GM18873 (cell line): Measurements from ENCODE around the gene ESPN.
"Not testable (repeated sequence)": the region's sequence is repeated elsewhere in the genome, so short reads cannot be mapped to it uniquely, and the experiment has no call there.

Experiments
- ATAC-seq: cut with Tn5 transposase; IDR thresholded peaks from one replicate; pipeline ENCODE4 v1.9.1; 2021; ENCODE audit warnings: mild to moderate bottlenecking, moderate library complexity, moderate number of reproducible peaks; ENCODE audit not compliant: unreplicated experiment, low FRiP score

The ESPN gene, protein sequence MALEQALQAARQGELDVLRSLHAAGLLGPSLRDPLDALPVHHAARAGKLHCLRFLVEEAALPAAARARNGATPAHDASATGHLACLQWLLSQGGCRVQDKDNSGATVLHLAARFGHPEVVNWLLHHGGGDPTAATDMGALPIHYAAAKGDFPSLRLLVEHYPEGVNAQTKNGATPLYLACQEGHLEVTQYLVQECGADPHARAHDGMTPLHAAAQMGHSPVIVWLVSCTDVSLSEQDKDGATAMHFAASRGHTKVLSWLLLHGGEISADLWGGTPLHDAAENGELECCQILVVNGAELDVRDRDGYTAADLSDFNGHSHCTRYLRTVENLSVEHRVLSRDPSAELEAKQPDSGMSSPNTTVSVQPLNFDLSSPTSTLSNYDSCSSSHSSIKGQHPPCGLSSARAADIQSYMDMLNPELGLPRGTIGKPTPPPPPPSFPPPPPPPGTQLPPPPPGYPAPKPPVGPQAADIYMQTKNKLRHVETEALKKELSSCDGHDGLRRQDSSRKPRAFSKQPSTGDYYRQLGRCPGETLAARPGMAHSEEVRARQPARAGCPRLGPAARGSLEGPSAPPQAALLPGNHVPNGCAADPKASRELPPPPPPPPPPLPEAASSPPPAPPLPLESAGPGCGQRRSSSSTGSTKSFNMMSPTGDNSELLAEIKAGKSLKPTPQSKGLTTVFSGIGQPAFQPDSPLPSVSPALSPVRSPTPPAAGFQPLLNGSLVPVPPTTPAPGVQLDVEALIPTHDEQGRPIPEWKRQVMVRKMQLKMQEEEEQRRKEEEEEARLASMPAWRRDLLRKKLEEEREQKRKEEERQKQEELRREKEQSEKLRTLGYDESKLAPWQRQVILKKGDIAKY

DNA sequence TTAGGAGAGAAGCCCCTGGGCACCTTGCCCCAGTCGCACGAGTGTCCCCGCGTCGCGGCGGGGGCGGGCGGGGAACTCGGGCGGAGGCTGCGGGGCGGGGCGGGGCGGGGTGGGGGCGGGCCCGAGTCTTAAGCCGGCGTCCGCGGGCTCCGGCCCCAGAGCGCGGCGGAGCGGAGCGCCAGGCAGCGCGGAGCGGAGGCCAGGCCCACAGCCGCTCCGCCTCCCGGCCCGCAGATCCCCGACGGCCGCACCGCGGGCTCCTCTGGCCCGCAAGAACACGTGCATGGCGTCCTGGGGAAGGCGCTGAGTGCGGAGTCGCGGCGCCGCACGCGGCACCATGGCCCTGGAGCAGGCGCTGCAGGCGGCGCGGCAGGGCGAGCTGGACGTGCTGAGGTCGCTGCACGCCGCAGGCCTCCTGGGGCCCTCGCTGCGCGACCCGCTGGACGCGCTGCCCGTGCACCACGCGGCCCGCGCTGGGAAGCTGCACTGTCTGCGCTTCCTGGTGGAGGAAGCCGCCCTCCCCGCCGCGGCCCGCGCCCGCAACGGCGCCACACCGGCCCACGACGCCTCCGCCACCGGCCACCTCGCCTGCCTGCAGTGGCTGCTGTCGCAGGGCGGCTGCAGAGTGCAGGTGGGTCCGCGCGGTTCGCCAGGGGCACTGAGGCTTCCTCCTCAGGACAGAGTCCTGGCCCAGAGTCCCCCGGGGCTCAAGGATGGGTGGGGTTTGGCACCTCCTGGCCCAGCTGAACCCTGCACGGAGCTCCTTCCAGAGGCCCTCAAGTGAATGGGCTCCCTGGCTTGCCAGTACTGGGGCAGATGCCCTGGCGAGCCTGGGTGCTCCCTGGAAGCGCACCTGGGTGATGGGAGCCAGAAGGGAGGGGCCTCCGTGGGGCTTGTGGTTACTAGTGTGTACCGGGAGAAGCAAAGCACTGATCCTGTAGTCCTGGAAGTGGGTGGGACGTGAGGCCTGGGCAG, at the start of gene ESPN:
TSS of gene ESPN (plus strand) at position 158 of the 975 bp plus-strand sequence. CDS start at position 338, 180 bp downstream.
- no peak for ATAC-seq

DNA sequence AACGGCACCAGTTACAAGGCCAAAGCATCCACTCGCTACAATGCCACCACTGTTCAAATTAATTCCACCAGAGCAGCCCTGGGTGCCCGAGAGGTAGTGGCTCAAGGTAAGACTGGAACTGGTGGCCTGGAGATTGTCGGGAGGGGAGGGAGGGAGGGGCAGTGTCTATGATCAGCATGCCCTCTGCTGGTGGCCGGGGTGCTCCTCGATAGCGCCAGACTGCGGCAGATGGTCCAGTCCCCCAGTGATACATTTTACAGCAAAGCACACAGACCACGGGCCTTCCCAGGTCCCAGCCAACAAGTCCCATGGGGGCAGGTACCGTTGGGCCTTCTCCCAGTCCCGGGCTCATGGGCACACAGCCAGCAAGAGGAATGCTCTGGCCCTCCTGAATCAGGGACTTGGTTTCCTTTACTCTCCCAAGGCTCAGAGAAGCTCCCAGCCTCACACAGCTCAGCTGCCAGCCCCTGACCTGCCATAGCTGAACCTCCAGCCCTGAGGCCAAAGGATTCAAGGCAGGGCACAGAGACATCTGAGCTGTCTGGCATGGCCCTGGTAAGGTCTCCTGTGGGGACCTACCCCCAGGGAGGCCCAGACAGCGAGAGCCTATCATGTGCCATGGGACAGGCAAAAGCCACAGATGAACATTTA, 46.4 kb upstream of the ESPN start:
- ATAC-seq, result no peak

DNA sequence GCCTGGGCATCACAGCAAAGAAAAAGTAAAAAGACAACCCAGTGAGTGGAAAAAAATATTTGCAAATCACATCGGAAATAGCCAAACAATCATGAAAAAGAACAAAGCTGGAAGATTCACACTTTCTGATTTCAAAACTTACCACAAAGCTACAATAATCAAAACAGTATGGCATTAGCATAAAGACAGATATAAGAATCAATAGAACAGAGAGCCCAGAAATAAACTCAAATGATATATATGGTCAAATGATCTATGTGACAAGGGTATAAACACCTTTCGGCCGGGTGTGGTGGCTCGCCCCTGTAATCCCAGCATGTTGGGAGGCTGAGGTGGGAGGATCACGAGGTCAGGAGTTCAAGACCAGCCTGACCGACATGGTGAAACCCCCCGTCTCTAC, 44.5 kb upstream of the ESPN start:
- no peak for ATAC-seq

DNA sequence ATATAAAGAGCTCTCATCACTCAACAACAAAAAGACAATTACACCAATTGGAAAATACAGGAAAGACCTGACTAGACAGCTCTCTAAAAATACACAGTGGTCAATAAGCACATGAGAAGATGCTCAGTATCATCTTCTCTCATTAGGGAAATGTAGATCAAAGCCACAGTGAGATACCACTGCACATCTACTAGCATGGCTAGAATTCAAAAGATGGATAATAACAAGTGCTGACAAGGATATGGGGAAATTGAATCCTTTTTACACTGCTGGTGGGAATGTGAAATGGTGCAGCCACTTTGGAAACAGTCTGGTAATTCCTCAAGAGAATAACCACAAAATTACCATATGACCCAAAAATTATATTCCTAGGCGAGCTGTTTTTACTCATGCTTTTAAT, 40.4 kb upstream of the ESPN start:
- no peak for ATAC-seq

DNA sequence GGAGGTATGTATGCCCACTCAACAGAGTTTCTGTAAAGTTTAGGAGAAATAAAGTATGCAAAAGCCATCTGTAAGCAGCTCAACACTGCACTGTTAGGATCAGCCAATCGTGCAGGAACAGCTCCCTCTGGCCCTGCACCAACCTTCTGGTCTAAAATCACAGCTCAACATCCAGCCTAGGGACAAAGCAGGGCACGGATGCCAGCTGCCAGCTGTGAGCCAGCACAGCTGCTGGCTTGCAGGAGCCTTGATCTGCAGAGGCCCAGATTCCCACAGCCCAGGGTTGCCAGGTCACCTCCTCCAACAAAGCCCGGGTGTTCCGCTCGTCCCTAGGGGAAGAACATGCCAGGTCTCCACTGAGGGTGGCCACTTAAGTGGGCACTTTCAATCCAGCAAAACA, 39.6 kb upstream of the ESPN start:
- no peak for ATAC-seq

DNA sequence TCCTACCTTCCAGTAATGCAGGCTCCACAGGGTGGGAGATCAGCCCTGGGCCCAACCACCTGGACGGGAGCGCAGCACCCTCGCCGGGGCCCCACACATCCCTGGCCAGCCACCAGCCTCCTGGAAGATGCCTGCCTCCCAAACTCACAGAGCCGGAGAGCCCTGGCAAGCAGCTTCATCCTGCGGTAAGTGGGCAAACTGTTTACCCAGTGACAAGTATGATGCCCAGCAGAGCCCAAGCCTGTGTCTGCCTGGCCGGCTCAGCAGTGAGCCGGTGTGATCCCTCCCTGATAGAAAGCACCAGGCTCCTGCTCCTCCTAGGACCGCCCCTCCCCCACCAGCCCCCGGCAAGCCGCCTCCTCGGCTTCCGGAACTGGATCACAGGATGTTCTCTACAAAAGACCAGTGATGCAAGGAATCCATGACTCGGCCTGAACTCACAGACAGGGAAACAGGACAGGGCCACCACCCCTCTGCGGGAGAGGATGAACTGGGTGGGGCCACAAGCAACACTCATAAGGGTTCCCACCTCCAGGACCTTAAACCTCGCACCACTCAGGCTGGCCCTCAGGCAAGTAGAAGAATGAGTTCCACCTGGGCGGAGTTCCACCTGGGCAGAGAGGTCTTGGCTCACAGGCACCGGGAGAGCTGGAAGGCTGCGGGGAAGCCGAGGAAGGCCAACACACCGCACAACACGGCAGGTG, 38.9 kb upstream of the ESPN start:
- no peak for ATAC-seq

DNA sequence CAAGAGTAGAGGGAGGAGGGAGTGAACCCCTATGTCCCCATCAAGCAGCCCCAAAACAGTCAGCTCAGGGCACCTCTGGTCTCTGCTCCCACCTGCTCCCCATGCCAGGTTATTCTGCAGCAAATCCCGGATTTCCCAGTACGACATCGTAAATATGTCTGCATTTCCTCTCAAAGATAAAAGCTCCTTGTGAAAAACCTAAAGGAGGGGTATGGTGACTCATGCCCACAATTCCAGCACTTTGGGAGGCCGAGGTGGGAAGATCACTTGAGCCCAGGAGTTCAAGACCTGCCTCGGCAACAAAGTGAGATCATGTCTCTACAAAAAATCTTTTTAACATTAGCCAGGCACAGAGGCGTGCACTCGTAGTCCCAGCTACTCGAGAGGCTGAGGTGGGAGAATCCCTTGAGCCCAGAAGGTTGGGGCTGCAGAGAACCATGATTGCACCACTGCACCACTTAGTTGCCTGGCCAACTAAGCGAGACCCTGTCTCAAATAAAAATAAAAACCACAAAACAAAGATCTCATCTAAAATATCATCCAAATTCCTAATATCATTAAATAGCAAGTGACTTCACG, 38.1 kb upstream of the ESPN start:
- ATAC-seq, result no peak

DNA sequence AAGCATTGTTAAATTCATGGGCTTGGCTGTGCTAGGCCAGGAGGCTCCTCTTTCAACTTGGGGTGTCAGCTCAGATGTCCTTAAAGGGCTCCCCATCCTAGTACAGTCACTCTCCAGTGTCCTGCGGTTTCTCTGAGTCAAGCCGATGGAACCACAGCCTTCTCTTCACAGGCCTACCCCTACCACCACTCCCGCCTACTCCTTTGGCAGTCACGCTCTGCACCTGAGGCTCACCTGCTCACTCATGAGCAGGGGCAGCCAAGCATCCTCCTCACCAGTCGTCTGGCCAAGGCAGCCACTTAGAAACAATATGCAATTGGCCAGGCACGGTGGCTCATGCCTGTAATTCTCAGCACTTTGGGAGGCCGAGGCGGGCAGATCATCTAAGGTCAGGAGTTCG, 34.6 kb upstream of the ESPN start:
- no peak for ATAC-seq

DNA sequence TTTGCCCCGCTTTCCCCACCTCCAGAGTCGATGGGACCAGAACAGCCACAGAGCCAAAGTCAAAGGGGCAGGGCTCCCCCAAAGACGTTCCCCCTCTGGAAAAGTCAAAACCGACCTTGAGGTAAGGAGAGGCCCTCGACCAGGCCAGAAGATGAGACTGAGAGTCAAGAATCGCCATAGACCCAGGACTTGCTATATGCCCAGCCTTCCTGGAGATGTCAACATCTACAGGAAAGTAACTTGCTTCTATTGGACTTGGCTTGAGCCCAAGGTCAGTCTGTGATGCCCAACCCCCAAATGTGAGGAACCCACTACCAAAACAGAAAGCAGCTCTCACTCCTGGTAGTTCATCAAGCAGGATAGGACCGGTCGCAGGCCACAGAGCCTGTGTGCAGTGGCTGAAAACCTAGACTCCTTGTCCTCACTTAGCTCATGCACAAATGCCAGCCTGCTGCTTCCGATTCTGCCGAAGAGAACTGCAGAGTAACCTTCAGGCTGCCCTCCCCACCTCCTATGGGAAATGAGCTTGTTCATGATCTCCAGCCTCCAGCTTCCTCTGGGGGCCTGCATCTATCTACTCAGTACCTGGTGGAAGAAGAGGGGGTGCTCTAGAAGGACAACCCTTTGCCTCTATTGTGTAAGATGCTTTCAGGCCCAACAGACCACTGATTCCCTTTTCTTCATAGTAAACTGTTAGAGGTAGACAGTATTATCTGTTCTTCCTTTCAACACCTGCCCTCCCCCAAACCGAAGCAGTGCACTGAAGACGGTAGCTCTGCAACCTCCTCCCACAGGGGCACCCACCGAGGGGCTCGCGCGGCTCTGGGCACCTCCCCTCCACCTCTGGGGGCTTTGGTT, 32.4 kb upstream of the ESPN start:
- ATAC-seq, result no peak

DNA sequence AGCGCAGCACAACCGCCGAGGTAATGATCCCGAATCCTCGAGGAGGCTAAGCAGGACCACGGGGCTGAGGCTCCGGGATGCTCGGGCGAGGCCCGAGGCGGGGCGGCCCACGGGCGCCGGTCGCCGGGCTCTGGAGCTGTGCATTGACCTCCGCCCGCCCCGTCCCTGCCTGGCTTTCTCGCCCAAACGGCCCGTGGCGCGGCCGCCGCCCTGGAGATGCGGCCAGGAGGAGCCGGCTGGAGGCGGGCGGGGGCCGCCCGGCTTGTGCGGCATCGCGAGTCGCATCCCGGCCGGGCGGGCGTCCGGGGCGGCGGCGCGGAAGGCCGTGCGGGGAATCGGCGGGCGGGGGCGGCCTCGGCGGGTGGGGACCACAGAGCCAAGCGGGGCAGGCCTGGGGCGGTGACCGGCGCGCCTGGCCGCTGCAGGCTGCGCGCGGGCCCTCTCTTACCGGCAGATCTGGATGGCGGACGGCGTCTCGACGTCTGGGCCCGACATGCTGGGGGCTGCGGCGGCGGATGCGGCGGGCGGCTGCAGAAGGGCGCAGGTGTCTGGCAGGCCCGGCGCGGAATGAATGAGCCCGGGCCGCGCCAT, 31.7 kb upstream of the ESPN start:
- peak; percentile 56 for ATAC-seq

DNA sequence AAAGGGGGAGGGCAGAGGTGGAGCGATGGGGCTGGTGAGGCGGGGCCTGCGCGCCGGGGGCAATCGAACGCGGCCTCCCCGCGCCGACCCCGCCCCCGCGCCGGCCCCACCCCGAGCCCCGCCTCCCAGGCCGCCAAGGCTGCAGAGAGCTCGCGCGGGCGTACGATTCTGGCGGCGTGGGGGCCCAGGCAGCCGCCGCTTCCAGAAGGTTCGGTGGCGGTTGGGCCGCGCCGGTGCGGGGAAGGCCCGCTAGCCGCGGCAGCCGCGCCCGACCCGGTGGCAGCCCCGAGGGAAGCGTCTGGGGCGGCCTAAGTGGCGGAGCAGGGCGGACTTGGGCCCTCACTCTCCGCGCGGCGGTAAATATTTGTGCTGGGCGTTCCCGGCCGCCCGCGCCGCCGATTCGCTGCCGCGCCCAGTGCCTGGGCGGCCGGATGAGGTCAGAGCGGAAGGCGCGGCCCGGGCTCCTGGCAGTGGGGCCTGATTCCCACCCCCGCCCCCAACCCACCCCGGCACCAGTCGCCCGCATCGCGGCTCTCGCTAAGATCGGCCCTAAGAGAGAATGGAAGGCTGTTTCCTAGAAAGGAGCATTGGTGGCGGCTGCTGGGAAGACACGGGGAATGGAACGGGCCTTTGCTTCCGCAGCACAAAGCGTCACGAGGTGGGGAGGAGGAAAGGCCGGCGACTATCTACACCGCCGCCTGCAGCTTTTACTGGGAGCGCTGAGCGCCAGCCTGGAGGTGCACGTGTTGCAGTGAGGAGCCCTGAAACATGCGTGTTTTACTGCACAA, 31.0 kb upstream of the ESPN start, which contains the start of gene ACOT7:
TSS of gene ACOT7 (minus strand) at position 368 of the 788 bp plus-strand sequence. CDS start 368 bp downstream, outside the sequence.
- peak; percentile 64 for ATAC-seq

DNA sequence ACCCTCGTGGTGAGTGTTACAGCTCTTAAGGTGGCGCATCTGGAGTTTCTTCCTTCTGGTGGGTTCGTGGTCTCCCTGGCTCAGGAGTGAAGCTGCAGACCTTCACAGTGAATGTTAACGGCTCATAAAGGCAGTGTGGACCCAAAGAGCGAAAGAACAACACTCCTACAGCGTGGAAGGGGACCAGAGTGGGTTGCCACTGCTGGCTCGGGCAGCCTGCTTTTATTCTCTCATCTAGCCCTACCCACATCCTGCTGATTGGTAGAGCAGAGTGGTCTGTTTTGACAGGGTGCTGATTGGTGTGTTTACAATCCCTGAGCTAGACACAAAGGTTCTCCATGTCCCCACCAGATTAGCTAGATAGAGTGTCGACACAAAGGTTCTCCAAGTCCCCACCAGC, 29.4 kb upstream of the ESPN start:
- ATAC-seq, result not testable (repeated sequence)

DNA sequence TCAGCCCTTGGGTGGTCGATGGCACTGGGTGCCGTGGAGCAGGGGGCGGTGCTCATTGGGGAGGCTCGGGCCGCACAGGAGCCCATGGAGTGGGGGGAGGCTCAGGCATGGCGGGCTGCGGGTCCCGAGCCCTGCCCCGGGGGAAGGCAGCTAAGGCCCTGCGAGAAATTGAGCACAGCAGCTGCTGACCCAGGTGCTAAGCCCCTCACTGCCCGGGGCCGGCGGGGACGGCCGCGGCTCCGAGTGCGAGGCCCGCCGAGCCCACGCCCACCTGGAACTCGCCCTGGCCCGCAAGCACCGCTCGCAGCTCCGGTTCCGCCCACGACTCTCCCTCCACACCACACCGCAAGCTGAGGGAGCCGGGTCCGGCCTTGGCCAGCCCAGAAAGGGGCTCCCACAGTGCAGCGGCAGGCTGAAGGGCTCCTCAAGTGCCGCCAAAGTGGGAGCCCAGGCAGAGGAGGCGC, 28.8 kb upstream of the ESPN start:
- not testable (repeated sequence) for ATAC-seq

DNA sequence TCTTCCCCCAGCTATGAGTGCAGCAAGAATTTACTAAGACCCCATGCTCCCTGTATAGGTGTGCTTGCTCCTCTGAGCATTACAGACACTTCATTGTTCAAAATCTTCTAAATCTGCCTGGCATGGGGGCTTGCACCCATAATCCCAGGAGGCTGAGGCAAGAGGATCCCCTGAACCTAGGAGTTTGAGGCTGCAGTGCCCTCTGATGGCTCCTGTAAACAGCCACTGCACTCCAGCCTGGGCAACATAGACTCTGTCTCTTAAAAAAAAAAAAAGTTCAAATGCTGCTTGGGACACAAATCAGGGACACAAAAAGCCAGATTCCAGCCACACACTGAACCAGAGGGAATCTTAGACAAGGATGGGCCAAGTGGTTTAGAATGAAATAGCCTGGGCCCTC, 27.6 kb upstream of the ESPN start:
- ATAC-seq, result no peak

DNA sequence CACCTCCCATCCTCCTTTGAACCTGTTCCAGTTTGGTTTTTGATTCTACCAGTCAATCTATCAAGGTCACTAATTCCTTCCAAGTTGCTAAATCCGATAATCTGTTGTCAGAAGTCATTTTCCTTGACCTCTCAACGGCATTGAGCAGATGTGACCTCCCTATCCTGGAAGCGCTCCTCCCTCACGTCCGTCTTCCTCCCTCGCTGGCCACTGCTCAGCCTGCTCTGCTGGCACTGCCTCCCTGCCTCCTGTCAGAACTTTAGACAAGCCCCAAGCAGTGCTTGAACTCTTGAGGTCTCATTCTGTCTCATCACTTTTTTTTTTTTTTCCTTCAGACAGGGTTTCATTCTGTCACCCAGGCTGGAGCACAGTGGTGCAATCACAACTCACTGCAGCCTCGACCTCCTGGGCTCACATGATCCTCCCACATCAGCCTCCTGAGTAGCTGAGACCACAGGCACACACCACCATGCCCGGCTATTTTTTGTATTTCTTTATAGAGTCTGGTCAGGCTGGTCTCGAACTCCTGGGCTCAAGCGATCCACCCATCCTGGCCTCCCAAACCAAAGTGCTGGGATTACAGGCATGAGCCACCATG, 26.6 kb upstream of the ESPN start:
- ATAC-seq, result no peak

DNA sequence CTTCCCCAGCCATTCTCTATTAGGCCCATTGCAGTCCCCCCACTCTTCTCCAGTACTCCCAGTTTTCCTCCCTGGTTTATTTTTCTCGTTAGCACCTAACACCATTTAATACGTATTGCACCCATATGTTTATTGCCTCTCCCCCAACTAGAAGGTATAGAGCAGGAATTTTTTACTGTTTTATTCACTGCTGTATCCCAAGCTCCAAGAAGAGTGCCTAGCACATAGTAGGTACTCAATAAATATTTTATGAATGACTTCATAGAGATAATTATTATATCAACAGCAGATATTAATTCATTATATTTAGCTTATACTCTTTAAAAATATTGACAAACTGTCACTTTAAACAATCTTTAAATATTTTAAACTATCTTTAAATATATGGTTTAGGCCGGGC, 25.3 kb upstream of the ESPN start:
- no peak for ATAC-seq
